Measurements from ENCODE around the gene PLCH1. TPM values are rescaled to one million over a fixed set of nuclear protein-coding genes. Genes with fewer than 3 reads are reported as not detected.
A peak's percentile ranks its signal among the peaks of the same experiment; 100 is the strongest.

The PLCH1 gene
- total RNA-seq, 1 experiment from 2014 or later: 8.9 TPM

DNA sequence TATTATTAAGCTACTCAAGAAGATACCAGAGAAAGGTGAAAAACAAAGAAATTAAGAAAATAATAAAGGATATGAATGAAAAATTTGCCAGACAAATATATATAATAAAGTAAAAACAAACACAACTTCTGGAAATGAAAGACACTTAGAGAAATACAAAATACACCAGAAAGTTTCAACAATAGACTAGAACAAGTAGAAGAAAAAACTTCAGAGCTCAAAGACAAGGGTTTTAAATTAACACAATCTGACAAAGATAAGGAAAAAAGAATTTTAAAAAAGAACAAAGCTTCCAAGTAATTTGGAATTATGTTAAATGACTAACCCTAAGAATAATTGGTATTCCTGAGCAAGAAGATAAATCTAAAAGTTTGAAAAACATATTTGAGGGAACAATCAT is 135.3 kb downstream of the PLCH1 start:
- Mint-ChIP-seq H3K9me3 (peaks cover 30% of the 10 kb centered on the region), H3K4me1 (peaks cover 39% of the 10 kb centered on the region), H3K36me3 (peaks cover 28% of the 10 kb centered on the region), H3K27me3 (ENCODE audit: low read depth) (no peaks in the 10 kb centered on the region), H3K27ac (no peak overlapping the region), H3K4me3 (no peak overlapping the region)
- TF ChIP-seq SOX15 (CRISPR knock-in tag; IDR thresholded peaks at IDR 0.05) (no peak), GRHL2 (CRISPR knock-in tag; IDR thresholded peaks at IDR 0.05; ENCODE audit: insufficient replicate concordance, severe bottlenecking) (no peak), ZNF423 (CRISPR knock-in tag; IDR thresholded peaks at IDR 0.05) (no peak), GABPB1 (CRISPR knock-in tag; IDR thresholded peaks at IDR 0.05) (no peak), ZNF121 (CRISPR knock-in tag; IDR thresholded peaks at IDR 0.05) (no peak), ZNF138 (CRISPR knock-in tag; conservative IDR thresholded peaks at IDR 0.05) (no peak), ZNF671 (CRISPR knock-in tag; IDR thresholded peaks at IDR 0.05) (no peak)
- TF ChIP-seq, protein P1, sequence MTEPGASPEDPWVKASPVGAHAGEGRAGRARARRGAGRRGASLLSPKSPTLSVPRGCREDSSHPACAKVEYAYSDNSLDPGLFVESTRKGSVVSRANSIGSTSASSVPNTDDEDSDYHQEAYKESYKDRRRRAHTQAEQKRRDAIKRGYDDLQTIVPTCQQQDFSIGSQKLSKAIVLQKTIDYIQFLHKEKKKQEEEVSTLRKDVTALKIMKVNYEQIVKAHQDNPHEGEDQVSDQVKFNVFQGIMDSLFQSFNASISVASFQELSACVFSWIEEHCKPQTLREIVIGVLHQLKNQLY (CRISPR knock-in tag; IDR thresholded peaks at IDR 0.05): no peak
- TF ChIP-seq, protein P2, sequence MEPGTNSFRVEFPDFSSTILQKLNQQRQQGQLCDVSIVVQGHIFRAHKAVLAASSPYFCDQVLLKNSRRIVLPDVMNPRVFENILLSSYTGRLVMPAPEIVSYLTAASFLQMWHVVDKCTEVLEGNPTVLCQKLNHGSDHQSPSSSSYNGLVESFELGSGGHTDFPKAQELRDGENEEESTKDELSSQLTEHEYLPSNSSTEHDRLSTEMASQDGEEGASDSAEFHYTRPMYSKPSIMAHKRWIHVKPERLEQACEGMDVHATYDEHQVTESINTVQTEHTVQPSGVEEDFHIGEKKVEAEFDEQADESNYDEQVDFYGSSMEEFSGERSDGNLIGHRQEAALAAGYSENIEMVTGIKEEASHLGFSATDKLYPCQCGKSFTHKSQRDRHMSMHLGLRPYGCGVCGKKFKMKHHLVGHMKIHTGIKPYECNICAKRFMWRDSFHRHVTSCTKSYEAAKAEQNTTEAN (CRISPR knock-in tag; IDR thresholded peaks at IDR 0.05): no peak
- TF ChIP-seq, protein P3, sequence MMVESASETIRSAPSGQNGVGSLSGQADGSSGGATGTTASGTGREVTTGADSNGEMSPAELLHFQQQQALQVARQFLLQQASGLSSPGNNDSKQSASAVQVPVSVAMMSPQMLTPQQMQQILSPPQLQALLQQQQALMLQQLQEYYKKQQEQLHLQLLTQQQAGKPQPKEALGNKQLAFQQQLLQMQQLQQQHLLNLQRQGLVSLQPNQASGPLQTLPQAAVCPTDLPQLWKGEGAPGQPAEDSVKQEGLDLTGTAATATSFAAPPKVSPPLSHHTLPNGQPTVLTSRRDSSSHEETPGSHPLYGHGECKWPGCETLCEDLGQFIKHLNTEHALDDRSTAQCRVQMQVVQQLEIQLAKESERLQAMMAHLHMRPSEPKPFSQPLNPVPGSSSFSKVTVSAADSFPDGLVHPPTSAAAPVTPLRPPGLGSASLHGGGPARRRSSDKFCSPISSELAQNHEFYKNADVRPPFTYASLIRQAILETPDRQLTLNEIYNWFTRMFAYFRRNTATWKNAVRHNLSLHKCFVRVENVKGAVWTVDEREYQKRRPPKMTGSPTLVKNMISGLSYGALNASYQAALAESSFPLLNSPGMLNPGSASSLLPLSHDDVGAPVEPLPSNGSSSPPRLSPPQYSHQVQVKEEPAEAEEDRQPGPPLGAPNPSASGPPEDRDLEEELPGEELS (CRISPR knock-in tag; IDR thresholded peaks at IDR 0.05): no peak
- TF ChIP-seq, protein P4, sequence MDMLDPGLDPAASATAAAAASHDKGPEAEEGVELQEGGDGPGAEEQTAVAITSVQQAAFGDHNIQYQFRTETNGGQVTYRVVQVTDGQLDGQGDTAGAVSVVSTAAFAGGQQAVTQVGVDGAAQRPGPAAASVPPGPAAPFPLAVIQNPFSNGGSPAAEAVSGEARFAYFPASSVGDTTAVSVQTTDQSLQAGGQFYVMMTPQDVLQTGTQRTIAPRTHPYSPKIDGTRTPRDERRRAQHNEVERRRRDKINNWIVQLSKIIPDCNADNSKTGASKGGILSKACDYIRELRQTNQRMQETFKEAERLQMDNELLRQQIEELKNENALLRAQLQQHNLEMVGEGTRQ (CRISPR knock-in tag; IDR thresholded peaks at IDR 0.05): no peak
- TF ChIP-seq, protein P5, sequence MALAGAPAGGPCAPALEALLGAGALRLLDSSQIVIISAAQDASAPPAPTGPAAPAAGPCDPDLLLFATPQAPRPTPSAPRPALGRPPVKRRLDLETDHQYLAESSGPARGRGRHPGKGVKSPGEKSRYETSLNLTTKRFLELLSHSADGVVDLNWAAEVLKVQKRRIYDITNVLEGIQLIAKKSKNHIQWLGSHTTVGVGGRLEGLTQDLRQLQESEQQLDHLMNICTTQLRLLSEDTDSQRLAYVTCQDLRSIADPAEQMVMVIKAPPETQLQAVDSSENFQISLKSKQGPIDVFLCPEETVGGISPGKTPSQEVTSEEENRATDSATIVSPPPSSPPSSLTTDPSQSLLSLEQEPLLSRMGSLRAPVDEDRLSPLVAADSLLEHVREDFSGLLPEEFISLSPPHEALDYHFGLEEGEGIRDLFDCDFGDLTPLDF (CRISPR knock-in tag; IDR thresholded peaks at IDR 0.05): no peak
- DNase-seq (ENCODE audit: low spot score) (no peak), ATAC-seq (no peak)
- POLR2A ChIA-PET: interaction anchor here (0.7 kb wide), 1 partner anchor 9 kb away, joined by 6 read pairs; no protein-coding TSS in a partner anchor
- CTCF ChIA-PET: no interaction called here

DNA sequence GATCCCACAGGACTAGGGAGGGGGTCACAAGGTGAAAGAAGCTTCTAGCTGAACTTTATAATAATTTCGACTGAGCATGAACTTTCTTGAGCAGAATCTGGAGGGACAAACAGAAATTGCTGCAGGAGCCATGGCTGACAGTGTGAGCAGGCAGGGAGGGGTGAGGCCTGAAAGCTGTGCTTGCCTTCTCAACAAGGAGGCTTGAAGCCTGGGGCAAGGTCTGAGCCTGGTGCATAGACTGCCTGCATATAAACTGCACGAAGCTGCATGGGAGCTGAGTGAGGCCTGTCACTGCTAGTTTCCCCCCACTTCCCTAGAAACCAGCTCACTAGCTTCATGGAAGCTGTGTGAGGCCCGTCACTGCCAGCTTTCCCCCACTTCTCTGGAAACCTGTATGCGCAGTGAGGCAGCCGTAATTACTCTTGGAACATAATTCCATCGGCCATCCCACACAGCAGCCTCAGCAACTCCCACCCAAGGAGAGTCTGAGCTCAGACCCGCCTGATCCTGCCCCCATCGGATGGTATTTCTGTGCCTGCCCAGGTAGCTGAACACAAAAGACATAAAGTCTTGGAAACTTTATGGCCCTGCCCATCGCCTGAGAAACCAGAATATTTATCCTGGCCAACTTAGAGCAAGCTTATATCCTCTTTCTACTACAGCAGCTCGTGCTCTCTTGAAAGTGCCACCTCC is 136.5 kb downstream of the PLCH1 start:
- peak; percentile 47 for ATAC-seq
- TF ChIP-seq, protein P5 (CRISPR knock-in tag; IDR thresholded peaks at IDR 0.05): no peak
- TF ChIP-seq EMX1 (CRISPR knock-in tag; IDR thresholded peaks at IDR 0.05) (no peak), SMAD3 (CRISPR knock-in tag; IDR thresholded peaks at IDR 0.05; ENCODE audit: borderline replicate concordance) (no peak), FOXK1 (CRISPR knock-in tag; IDR thresholded peaks at IDR 0.05) (no peak), ELF4 (CRISPR knock-in tag; IDR thresholded peaks at IDR 0.05; ENCODE audit: low read depth) (no peak), ZNF121 (CRISPR knock-in tag; IDR thresholded peaks at IDR 0.05) (no peak), GRHL2 (CRISPR knock-in tag; IDR thresholded peaks at IDR 0.05; ENCODE audit: insufficient replicate concordance, severe bottlenecking) (no peak), FOXJ3 (CRISPR knock-in tag; IDR thresholded peaks at IDR 0.05; ENCODE audit: borderline replicate concordance) (no peak)
- TF ChIP-seq, protein P6, sequence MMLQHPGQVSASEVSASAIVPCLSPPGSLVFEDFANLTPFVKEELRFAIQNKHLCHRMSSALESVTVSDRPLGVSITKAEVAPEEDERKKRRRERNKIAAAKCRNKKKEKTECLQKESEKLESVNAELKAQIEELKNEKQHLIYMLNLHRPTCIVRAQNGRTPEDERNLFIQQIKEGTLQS (CRISPR knock-in tag; conservative IDR thresholded peaks at IDR 0.05): no peak
- TF ChIP-seq, protein P7, sequence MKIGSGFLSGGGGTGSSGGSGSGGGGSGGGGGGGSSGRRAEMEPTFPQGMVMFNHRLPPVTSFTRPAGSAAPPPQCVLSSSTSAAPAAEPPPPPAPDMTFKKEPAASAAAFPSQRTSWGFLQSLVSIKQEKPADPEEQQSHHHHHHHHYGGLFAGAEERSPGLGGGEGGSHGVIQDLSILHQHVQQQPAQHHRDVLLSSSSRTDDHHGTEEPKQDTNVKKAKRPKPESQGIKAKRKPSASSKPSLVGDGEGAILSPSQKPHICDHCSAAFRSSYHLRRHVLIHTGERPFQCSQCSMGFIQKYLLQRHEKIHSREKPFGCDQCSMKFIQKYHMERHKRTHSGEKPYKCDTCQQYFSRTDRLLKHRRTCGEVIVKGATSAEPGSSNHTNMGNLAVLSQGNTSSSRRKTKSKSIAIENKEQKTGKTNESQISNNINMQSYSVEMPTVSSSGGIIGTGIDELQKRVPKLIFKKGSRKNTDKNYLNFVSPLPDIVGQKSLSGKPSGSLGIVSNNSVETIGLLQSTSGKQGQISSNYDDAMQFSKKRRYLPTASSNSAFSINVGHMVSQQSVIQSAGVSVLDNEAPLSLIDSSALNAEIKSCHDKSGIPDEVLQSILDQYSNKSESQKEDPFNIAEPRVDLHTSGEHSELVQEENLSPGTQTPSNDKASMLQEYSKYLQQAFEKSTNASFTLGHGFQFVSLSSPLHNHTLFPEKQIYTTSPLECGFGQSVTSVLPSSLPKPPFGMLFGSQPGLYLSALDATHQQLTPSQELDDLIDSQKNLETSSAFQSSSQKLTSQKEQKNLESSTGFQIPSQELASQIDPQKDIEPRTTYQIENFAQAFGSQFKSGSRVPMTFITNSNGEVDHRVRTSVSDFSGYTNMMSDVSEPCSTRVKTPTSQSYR (CRISPR knock-in tag; IDR thresholded peaks at IDR 0.05): no peak
- TF ChIP-seq, protein P8, sequence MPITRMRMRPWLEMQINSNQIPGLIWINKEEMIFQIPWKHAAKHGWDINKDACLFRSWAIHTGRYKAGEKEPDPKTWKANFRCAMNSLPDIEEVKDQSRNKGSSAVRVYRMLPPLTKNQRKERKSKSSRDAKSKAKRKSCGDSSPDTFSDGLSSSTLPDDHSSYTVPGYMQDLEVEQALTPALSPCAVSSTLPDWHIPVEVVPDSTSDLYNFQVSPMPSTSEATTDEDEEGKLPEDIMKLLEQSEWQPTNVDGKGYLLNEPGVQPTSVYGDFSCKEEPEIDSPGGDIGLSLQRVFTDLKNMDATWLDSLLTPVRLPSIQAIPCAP (CRISPR knock-in tag; IDR thresholded peaks at IDR 0.05): no peak

More for the DNA sequence above, 136.5 kb downstream of the PLCH1 start:
- H3K4me1 Mint-ChIP-seq: peaks cover 39% of the 10 kb centered on the region
- peaks cover 18% of the 10 kb centered on the region for H3K9me3 Mint-ChIP-seq
- CTCF ChIA-PET: interaction anchor here (1.0 to 1.8 kb wide), 3 partner anchors 94 to 225 kb away, joined by 3 to 5 read pairs (median 5); partner anchors contain the start of gene C3orf33
- H3K27ac Mint-ChIP-seq: peak overlapping the region; percentile 22
- POLR2A ChIA-PET: interaction anchor here (0.5 kb wide), 1 partner anchor 14 kb away, joined by 3 read pairs; no protein-coding TSS in a partner anchor
- no peaks in the 10 kb centered on the region for H3K27me3 Mint-ChIP-seq (ENCODE audit: low read depth)
- DNase-seq (ENCODE audit: low spot score): no peak
- no peak overlapping the region for H3K4me3 Mint-ChIP-seq
- peaks cover 16% of the 10 kb centered on the region for H3K36me3 Mint-ChIP-seq
